Sigmoid colon (tissue), 7 donors: ENCODE measurements around the gene ZP2. TPM values are rescaled to one million over a fixed set of nuclear protein-coding genes. Genes with fewer than 3 reads are reported as not detected.
"Not testable (repeated sequence)": the region's sequence is repeated elsewhere in the genome, so short reads cannot be mapped to it uniquely, and the experiment has no call there.

Experiments
- DNase-seq: peaks from one replicate; pipeline ENCODE4 v3.0.0-alpha.2; 2019
- H3K27ac ChIP-seq, 4 donors: fragments of 200-600 bp; sonication (generic); one replicate each; pipeline ENCODE4 v1.5.1; 2016 to 2019; ENCODE audit warnings: mild to moderate bottlenecking in 1 of 4
- H3K27me3 ChIP-seq, 3 donors: fragments of 200-600 bp; sonication (generic); one replicate each; pipeline ENCODE4 v1.5.1; 2019; ENCODE audit warnings: mild to moderate bottlenecking in 1 of 3
- H3K36me3 ChIP-seq, 4 donors: fragments of 200-600 bp; sonication (generic); one replicate each; pipeline ENCODE4 v1.5.1; 2016 to 2019
- H3K4me1 ChIP-seq, 4 donors: fragments of 200-600 bp; sonication (generic); one replicate each; pipeline ENCODE4 v1.5.1; 2017 to 2019
- H3K4me3 ChIP-seq, 4 donors: fragments of 200-600 bp; sonication (generic); one replicate each; pipeline ENCODE4 v1.5.1; 2017 to 2019; ENCODE audit warnings: mild to moderate bottlenecking in 2 of 4, moderate library complexity in 1 of 4
- H3K9me3 ChIP-seq, 4 donors: fragments of 200-600 bp in 3 of 4; sonication (generic) in 3 of 4; one replicate each; pipeline versions ENCODE4 v1.5.1 to v1.6.1; 2013 to 2019
- CTCF ChIP-seq, 4 experiments: fragments of 450-650 bp in 3 of 4; fragments of 200-600 bp in 1 of 4; IDR thresholded peaks; one replicate each; pipeline ENCODE4 v1.5.1; 2016 to 2019; ENCODE audit warnings: antibody characterized with exemption in 4 of 4, mild to moderate bottlenecking in 3 of 4, moderate library complexity in 2 of 4
- EP300 ChIP-seq, 4 donors: sonication (generic); formaldehyde crosslinking; IDR thresholded peaks; one replicate each; pipeline ENCODE4 v1.6.1; 2017; ENCODE audit warnings: antibody characterized with exemption in 4 of 4
- POLR2A ChIP-seq, 2 donors: fragments of 450-650 bp; IDR thresholded peaks; one replicate each; pipeline ENCODE4 v1.6.1; 2016; ENCODE audit warnings: antibody characterized with exemption in 2 of 2, mild to moderate bottlenecking in 2 of 2, moderate library complexity in 2 of 2
- POLR2AphosphoS5 ChIP-seq, 4 donors: sonication (generic); formaldehyde crosslinking; IDR thresholded peaks; one replicate each; pipeline ENCODE4 v1.6.1; 2017; ENCODE audit warnings: antibody characterized with exemption in 4 of 4
- WGBS, 2 donors: extraction: QIAGEN DNeasy Blood & Tissue Kit; methylation state at CpG; one replicate each; pipeline ENCODE4 v1.1.7; 2013; 5-methylcytosine and 5-hydroxymethylcytosine counted together
- intact Hi-C: fragments of 100-400 bp; cut with DNase I; formaldehyde crosslinking; loops from one replicate; pipeline ENCODE4 v1.15.1; 2023
- polyA plus RNA-seq, 3 donors: library from polyadenylated mRNA; stranded (reverse); fragments of 200-250 nt; gene quantifications; one replicate each; pipeline ENCODE4 v1.2.3, GENCODE V29; 2013
- total RNA-seq, 4 donors: library from RNA; depleted of rRNA; stranded (reverse); fragments of >200 nt; gene quantifications; one replicate each; pipeline ENCODE4 v1.1.0, GENCODE V29; 2016
- donor health status: healthy with polysubstance abuse.
- donor health status: Bipolar disorder and iron deficiency.
- donor health status: healthy.

ZP2 gene
- total and polyA plus RNA-seq, 7 donors = 0.03 TPM; not detected in 6

- H3K36me3 ChIP-seq = no peaks in the 10 kb centered on the region
- no peaks in the 10 kb centered on the region for H3K9me3 ChIP-seq
- intact Hi-C loops = no loop called here
- WGBS, 2 donors = 64 to 92% methylated on average over 1 of the region's 1 CpG
- no peaks in the 10 kb centered on the region for H3K4me1 ChIP-seq
- H3K27me3 ChIP-seq = peaks cover 0 to 8% (median 0%) of the 10 kb centered on the region in 3 donors
- no peak overlapping the region for H3K4me3 ChIP-seq
- DNase-seq = no peak
- TF ChIP-seq POLR2A (IDR thresholded peaks at IDR 0.05) (no peak), EP300 (IDR thresholded peaks at IDR 0.05) (no peak)
- no peak overlapping the region for H3K27ac ChIP-seq
These were observed 14.3 kb downstream of the ZP2 start for GRCh38 chr16:21197112-21197511.

DNA sequence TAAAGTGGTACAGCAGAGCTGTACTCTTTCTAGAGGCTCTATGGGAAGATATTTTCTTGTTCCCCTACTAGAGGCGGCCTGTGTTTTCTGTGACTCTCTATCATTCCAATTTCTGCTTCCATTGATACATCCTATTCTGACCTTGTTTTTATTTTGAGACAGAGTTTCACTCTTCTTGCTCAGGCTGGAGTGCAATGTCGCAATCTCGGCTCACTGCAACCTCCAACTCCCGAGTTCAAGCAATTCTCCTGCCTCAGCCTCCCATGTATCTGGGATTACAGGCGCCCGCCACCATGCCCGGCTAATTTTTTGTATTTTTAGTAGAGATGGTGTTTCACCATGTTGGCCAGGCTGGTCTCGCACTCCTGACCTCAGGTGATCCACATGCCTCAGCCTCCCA, 16.0 kb downstream of the ZP2 start:
- H3K4me1 ChIP-seq, intact Hi-C loops, H3K36me3 ChIP-seq, DNase-seq, H3K9me3 ChIP-seq, H3K27me3 ChIP-seq, H3K4me3 ChIP-seq, H3K27ac ChIP-seq: not testable (repeated sequence)
- WGBS, 2 donors = 94 to 95% methylated on average over 8 of the region's 8 CpGs

GRCh38 chr16:21194771-21195301, 16.5 kb downstream of the ZP2 start:
- Histone ChIP-seq H3K27me3 (peaks cover 0 to 8% (median 0%) of the 10 kb centered on the region in 3 donors), H3K4me3 (no peak overlapping the region), H3K36me3 (no peaks in the 10 kb centered on the region), H3K27ac (no peak overlapping the region), H3K4me1 (no peaks in the 10 kb centered on the region), H3K9me3 (no peaks in the 10 kb centered on the region)
- no peak for DNase-seq
- WGBS, 2 donors = 52 to 70% methylated on average over 6 of the region's 6 CpGs
- no peak for TF ChIP-seq POLR2AphosphoS5 (IDR thresholded peaks at IDR 0.05)
- no peak for TF ChIP-seq CTCF (IDR thresholded peaks at IDR 0.05)
- no peak for TF ChIP-seq EP300 (IDR thresholded peaks at IDR 0.05)
- no peak for TF ChIP-seq POLR2A (IDR thresholded peaks at IDR 0.05)
- intact Hi-C loops = no loop called here

DNA sequence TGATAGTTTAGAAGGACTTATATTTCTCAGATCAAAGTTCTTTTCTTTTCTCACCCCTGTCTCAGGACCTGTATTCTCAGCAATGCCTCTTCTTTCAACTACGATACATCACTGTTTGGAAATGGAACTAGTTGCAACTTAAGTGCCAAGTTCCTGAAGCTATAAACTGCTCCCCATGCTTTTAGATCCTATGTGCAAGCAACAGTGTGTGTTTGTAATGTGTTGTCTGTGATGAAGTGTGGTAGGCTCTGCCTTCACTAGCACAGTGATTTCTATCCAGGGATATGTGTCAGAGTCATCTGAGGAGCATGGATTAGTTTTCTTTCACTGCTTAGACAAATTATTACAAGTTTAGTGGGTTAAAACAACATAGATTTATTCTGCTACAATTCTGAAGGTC, 18.4 kb downstream of the ZP2 start:
- no peak overlapping the region for H3K4me3 ChIP-seq
- no peaks in the 10 kb centered on the region for H3K36me3 ChIP-seq
- no peak for DNase-seq
- intact Hi-C loops = no loop called here
- 31 to 76% methylated on average over 1 of the region's 1 CpG for WGBS, 2 donors
- H3K27ac ChIP-seq = no peak overlapping the region
- H3K9me3 ChIP-seq = no peaks in the 10 kb centered on the region
- no peak for TF ChIP-seq CTCF (IDR thresholded peaks at IDR 0.05)
- no peak for TF ChIP-seq POLR2AphosphoS5 (IDR thresholded peaks at IDR 0.05)
- no peak for TF ChIP-seq EP300 (IDR thresholded peaks at IDR 0.05)
- no peak for TF ChIP-seq POLR2A (IDR thresholded peaks at IDR 0.05)
- H3K4me1 ChIP-seq = peaks cover 0 to 5% (median 4%) of the 10 kb centered on the region in 4 donors
- H3K27me3 ChIP-seq = peaks cover 0 to 4% (median 0%) of the 10 kb centered on the region in 3 donors

DNA sequence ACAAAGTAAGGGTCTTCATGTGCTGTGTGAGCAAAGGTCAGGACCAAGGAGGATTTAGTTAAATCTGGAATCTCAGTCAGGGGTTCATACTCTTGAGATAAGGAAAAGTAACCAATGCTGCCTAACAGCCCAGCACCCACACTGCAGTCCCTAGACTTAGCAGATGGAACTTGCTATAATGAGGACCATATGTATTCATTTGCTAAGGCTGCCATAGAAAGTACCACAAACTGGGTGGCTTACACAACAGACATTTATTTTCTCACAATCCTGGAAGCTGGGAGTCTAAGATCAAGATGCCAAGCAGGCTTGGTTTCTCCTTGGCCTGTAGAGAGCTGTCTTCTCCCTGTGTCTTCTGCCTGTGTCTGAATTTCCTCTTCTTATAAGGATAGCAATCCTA, 20.8 kb downstream of the ZP2 start:
- no peak for TF ChIP-seq POLR2A (IDR thresholded peaks at IDR 0.05)
- TF ChIP-seq CTCF (IDR thresholded peaks at IDR 0.05) = no peak
- TF ChIP-seq EP300 (IDR thresholded peaks at IDR 0.05) = no peak
- TF ChIP-seq POLR2AphosphoS5 (IDR thresholded peaks at IDR 0.05) = no peak

DNA sequence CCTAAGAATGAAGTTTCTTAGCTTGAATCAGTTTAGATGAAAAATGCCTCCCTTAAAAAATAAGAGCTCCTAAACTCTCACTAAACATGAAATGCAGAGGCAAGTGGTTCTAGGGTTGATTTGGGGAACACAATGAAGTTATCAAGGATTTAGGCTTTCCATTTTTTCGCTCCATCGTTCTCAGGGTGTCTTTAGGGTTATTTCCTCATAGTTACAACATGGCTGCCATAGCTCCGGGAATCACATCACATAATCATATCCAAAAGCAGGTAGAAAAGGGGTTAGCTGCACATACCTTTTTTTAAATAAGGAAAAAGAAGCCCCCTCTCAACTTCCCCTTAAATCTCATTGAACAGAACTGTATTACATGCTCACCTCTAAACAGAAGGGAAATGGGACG, 21.4 kb downstream of the ZP2 start:
- TF ChIP-seq EP300 (IDR thresholded peaks at IDR 0.05) (no peak), CTCF (IDR thresholded peaks at IDR 0.05) (no peak), POLR2A (IDR thresholded peaks at IDR 0.05) (no peak), POLR2AphosphoS5 (IDR thresholded peaks at IDR 0.05) (no peak)
- Histone ChIP-seq H3K36me3 (no peaks in the 10 kb centered on the region), H3K9me3 (no peaks in the 10 kb centered on the region), H3K27ac (no peak overlapping the region), H3K27me3 (no peaks in the 10 kb centered on the region), H3K4me3 (no peak overlapping the region), H3K4me1 (peaks cover 0 to 5% (median 4%) of the 10 kb centered on the region in 4 donors)
- 92 to 96% methylated on average over 4 of the region's 4 CpGs for WGBS, 2 donors
- DNase-seq = no peak
- intact Hi-C loops = loop anchor here (2.0 kb wide), 1 partner anchor 111 kb away; no protein-coding TSS in a partner anchor

More for the DNA sequence above, 20.8 kb downstream of the ZP2 start:
- H3K9me3 ChIP-seq = no peaks in the 10 kb centered on the region
- H3K4me1 ChIP-seq = peaks cover 0 to 5% (median 4%) of the 10 kb centered on the region in 4 donors
- H3K27ac ChIP-seq = no peak overlapping the region
- no peak overlapping the region for H3K4me3 ChIP-seq
- peaks cover 0 to under 1% (median 0%) of the 10 kb centered on the region in 3 donors for H3K27me3 ChIP-seq
- no peaks in the 10 kb centered on the region for H3K36me3 ChIP-seq
- intact Hi-C loops = loop anchor here (2.0 kb wide), 1 partner anchor 110 kb away; no protein-coding TSS in a partner anchor
- DNase-seq = no peak
